GM18508 (cell line): Measurements from ENCODE around the gene INO80D.
"Not testable (repeated sequence)": the region's sequence is repeated elsewhere in the genome, so short reads cannot be mapped to it uniquely, and the experiment has no call there.

ENCODE experiments used
- ATAC-seq: cut with Tn5 transposase; IDR thresholded peaks from one replicate; pipeline ENCODE4 v1.9.1; 2021; ENCODE audit warnings: moderate number of reproducible peaks; ENCODE audit not compliant: insufficient read depth, unreplicated experiment

The INO80D gene

DNA sequence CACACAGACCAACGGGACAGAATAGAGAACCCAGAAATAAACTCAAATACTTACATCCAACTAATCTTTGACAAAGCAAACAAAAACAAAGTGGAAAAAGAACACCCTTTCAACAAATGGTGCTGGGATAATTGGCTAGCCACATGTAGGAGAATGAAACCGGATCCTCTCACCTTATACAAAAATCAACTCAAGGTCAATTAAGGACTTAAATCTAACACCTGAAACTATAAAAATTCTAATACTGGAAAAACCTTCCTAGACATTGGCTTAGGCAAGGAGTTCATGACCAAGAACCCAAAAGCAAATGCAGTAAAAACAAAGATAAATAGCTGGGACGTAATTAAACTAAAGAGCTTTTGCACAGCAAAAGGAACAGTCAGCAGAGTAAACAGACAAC, 50.6 kb downstream of the INO80D start:
- not testable (repeated sequence) for ATAC-seq

DNA sequence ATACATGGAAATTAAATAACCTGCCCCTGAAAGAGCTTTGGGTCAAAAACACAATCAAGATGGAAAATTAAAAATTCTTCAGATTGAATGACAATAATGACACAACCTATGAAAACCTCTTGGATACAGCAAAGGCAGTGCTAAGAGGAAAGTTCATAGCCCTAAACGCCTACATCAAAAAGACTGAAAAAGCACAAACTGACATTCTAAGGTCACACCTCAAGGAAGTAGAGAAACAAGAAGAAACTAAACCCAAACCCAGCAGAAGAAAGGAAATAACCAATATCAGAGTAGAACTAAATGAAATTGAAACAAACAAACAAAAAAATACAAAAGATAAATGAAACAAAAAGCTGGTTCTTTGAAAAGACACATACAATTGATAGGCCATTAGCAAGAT, 52.5 kb downstream of the INO80D start:
- ATAC-seq: not testable (repeated sequence)

DNA sequence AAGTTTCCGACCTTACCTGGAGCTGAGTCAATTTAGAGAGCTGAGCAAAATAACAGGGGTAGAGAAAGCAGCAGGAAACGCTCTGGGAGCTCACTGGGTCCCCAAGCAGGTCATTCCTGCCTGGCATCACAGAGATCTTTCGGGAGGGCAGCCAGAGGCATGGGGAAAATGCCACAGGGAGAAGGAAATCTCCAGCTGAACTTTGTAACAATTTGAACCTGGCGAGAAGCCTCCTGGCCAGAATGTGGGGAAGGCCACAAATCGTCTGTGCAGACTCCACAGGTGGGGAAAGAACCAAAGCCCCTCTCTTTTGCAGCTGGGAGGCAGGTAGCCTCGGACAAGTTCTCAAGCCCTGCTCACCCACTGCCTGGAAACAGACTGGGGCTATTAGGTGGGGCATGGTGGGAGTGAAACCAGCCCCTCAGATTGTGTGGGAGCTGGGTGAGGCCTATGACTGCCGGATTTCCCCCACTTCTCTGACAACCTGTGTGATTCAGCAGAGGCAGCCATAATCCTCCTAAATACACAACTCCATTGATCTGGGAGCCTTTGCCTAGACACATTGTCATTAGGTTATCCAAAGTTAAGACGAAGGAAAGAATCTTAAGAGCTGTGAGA, 53.9 kb downstream of the INO80D start:
- no peak for ATAC-seq

DNA sequence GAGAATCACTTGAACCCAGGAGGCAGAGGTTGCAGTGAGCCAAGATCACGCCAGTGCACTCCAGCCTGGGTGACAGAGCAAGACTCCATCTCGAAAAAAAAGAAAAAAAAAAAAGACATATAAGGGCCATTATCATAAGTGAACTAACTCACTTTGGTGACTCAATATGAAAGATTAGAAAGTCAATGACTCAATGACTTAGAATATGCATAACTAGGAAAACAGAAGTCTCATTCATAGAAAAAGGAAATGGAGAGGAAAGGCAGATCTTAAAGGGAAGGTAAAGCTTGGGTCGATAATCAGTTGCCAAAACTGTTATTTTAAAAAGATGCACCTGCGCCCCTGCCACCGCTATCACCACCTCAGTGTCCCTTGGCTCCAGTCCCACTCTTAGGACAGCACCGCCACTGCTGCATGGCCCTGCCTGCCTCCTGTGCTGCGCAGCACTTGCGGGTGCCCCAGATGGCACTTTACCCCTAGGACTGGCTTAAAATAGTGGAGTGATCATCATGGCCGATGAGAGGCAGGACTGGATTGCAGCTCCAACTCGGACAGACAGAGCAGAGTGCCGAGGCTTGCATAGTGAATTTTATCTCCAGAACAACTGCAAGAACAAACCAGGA, 54.7 kb downstream of the INO80D start:
- peak; percentile 81 for ATAC-seq

DNA sequence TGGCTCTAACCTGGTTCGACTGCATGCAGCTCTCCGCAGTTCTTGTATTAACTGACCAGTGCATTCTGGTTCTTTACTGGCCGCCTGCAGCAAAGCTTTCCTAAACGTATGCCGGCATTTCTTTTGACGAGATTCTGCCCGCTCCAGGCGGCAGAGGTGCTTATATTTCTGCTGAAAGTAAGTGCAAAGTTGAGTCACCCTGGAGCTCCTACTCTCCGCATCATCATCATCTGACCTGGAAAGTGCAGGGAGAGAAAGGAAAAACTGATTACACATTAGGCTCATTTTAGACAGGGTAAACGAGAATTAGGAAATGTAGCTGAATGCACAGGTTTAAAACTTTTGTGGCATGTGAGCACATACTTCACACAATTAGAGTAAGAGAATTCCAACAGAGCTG, 57.9 kb downstream of the INO80D start:
- no peak for ATAC-seq

DNA sequence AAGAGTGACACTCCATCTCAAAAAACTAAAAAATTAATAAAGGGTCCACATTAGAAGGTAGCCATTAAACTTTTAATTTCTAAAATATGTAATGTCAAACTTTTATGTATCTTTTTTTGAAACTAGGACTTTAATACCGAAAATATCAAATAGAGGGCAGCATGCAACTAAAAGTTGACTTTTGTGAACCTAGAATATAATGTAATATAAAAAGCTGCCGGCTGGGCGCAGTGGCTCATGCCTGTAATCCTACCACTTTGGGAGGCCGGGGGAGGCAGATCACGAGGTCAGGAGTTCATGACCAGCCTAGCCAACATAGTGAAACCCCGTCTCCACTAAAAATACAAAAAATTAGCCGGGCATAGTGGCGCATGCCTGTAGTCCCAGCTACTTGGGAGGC, 62.8 kb downstream of the INO80D start:
- ATAC-seq: no peak

DNA sequence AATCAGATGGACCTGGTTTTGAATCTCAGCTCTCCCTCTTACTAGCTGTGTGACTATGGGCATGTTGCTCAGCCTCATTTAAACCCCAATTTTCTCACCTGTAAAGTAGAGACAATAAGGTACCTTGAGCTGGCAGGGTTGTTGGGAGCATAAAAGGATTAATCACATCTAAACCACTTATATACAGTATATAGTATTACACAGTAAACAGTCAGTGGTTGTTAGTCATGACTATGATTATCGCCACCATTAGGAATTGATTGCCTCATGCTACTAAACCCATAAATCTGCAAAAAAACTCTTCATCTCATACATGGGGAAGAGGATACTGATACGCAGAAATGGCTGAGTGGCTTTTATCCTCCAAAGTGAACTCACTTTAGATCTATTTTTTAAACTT, 65.8 kb downstream of the INO80D start:
- ATAC-seq: no peak

DNA sequence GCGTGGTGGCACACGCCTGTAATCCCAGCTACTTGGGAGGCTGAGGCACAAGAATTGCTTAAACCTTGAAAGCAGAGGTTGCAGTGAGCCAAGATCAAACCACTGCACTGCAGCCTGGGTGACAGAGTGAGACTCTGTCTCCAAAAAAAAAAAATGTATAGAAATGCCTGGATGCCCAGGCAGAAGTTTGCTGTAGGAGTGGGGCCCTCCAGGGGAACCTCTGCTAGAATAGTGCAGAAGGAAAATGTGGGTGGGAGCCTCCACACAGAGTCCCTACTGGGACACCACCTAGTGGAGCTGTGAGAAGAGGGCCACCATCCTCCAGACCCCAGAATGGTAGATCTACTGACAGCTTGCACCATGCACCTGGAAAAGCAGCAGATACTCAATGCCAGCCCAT, 70.2 kb downstream of the INO80D start:
- ATAC-seq: not testable (repeated sequence)

DNA sequence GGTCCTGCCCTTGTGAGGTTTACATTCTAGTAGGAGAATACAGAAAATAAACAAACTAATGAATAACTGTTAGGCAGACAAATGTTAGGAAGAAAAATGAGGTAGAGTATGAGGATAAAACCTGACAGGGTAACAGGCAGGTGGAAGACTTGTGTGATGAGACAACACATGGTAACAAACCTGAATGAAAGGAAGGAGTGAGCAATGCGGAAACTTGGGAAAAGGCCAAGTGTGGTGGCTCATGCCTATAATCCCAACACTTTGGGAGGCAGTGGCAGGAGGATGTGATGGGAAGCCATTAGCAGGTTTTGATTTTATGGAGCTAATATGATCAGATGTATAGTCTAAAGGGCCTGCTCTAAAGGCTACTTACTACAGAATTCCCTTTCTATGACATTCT, 74.2 kb downstream of the INO80D start:
- ATAC-seq: no peak

DNA sequence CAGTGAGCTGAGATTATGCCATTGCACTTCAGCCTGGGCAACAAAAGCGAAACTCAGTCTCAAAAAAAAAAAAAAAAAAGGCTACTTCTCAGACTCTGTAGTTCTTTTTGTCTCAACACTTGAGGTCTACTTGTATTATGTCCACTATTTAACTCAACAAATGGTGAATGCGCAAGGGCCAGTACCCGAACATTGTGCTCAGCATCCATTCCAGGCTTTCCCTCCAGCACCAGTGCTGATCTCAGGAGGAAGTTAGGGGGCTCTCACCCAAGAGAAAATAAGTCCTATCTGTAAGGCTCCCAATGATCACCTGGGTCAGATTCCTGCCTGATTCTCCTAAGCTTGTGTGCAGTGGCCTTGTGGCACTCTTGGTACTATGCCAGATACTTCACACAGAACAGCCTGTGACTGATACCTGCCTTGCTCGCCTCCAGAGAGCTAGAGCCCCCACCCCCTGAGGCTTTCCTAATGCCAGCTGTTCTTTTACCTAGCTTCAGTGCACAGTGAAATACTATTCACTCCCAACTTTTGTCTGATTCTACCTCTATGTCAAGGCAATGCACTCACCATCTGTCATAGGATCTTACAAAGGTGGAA, 74.9 kb downstream of the INO80D start:
- ATAC-seq: no peak

DNA sequence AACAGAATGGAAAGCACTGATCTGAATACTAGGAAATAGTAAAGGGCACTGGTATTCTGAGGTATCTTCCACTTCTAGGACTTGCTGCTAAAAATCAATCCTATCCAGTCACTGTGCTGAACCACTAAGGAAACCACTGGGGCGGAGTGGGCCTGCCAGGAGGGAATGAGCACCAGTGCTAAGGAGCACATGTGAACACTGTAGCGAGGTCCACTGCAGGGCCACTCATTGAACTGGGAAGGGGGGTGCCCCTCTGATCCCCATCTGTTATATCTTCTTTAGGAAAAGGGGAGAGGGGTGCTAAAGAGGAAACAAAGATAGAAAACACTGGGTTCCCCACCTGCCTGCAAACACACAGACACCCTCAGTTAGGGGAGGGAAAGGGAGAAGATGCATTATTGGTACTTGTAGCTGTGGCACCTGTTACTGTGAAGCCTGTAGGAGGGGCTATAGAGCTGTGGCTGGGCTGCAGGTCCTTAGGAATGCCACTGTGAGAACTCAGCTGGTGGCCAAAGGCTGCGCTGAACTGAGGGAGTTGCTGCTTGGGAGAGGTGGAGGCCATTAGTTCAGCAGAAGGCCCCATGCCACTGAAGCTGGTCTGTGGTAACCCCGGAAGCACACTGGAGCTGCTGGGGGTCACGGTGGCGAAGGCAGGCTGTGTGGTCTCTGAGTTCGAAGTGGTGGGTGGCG, 81.8 kb downstream of the INO80D start:
- ATAC-seq: no peak

DNA sequence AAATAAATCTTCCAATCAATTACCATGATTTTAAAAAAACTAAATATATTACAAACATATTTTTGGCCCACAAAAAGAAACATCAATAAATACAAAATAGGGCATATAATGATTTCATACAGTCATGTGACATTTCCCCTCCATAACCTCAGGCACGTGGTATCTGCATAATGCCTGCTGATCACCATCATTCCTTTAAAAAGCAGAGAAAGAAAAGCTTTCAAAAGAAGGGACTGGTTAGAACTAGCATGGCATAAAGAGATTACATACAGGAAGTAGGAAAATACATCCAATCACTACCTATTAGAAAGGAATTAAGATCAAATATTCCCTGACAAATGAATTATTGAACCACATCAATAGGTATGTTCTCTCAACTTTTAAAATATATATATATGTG, 83.5 kb downstream of the INO80D start:
- ATAC-seq: no peak

DNA sequence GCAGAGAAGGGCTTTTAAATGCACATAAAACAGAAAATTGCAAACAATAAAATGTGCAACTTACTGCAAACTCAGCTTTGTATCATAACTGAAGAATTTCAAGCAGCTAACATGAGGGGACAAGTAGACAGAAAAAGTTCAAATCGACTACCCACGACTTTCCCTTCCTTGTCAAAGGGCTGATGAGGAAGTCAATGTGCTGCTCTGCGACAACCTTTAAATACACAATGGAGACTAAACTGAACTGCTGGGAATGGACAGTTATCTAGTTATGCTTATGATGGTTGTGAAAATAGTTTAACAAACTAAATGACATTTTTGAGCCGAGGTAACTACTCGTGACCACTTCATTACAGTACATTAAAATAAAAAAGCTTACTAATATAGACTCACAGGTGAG, 84.1 kb downstream of the INO80D start:
- no peak for ATAC-seq

DNA sequence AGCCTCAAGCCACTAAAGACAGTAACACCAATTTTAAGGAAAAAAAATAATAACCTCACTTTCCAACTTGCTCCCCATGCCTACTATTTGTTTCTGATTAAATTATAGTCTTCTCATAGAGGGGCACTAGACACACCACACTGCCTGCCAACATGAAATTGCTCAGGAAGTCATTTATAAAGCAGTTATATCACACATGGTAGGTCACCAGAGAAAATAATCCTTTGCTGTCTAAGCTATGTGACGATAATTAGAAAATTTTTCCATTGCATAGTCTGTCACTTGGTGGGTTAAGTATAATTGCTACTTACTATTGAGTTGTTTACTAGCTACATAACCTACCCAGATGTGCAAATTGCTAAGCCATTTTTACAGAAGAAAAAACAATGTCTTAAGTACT, 85.2 kb downstream of the INO80D start:
- no peak for ATAC-seq

DNA sequence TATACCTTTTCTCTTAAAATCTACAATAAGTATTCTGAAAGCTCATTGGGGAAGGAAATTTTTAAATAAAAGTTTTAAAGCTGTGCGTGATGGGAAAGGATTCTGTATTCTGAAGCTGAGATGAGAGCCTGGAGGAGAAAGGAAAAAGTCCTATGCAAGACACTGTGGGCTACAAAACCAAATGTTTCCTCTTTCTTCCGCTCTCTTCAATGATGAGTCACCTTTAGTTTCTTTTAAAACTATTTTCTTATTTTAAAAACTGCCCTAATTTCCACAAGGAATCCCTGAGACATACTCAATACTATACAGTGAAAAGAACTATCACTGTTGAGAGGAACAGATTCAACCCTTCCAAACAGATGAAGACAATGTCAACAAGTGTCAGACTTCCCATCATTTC, 87.4 kb downstream of the INO80D start:
- ATAC-seq: no peak

DNA sequence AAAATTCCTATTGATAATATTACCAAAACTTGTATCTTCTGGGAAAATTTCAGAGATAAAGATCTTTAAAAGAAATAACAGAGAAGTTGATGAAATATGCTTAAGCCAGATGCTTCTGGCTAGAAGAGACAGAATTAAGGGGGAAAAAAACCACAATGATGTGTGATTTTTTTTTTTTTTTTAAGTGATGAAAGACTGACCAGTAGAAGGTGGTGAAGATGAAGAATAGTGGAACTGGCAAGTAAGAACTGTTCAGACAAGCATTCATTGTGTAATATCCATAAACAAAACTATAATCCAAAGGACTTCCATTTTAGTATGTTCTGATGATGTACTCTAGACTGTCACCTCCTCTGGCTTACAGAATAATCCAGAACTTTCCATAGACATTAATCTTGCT, 89.8 kb downstream of the INO80D start:
- ATAC-seq: no peak

DNA sequence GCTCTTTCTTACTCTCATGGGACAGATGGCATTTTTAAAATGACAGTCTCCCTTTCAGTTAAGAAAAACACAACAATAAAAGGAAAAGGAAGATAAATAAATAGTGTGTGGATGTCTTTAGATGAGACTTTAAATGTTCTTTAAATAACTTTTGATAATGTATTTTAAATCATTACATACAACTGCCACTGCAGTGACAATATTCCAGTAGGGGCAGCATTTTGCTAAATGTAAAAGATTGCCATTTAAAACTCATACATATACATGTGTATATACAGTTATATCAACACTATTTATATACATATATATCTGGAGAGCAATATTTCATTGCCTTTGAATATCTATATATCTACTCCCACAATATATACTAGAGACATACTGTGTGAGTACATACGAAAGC, 90.7 kb downstream of the INO80D start:
- ATAC-seq: no peak

DNA sequence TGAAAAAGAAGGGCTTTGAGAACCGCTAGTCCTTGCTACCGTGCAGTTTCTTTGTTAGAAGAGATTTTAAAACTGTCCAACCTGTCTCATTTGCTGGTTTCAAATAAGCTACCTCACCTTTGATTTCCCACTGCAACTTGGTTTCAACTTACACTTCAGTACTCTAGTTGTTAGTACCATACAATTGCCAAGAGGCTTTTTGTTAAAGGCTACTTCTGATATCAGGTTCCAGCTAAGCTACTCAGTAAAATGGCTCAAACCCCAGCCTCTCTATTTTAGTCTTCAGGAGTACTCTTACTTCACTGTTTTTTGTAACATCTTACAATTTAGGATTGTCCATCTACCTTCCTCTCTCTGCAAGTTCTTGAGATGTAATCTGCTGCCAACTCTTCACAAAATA, 91.6 kb downstream of the INO80D start:
- no peak for ATAC-seq

DNA sequence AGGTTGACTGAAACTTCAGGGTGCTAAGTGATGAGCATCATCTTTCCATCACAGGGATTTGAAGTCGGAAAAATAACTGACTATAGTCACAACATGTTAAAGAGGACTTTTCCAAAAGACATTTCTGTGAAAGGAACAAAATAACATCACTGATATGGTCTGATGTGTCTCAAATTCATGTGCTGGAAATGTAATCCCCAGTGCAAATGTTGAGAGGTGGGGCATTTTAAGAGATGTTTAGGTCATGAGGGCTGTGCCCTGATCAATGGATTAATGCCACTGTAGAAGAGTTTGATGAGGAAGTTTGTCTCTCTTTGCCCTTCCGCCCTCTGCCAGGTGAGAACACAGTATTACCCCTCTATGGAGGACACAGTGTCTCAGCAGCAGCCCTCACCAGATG, 95.9 kb downstream of the INO80D start:
- ATAC-seq: no peak

DNA sequence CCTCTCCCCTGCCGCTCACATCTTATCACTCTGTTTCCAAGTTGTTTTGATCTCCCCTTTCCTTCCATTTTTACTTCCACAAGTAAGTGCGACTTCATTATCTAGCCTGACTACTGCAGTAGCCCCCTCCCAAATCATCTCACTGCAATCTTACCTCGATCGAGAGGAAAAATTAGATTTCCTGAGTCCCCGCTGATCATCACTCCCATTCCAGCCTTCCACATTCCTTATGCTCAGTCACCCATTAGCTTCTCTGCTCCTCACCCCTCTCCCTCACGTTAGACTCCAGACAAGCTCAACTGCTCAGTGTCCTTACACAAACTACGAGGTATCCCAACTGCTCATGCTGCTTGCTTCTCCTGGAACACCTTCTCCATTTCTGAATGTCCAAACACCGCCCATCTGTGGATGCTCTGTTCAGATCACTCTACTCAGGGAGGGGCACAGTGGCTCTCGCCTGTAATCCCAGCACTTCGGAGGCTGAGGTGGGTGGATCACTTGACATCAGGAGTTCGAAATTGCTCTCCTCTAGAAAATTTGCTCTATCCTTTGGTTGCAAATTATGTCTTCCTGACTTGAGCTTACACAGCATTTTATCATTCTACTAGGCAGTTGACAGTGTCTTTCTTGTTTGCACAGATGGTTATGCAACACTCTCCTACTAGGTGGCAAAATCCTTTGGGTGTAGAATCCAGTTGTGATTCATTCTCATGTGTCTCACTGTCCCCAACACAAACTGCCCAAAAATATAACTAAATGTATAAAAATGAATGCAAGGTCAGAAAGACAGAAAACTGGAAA, 96.5 kb downstream of the INO80D start:
- ATAC-seq: no peak

DNA sequence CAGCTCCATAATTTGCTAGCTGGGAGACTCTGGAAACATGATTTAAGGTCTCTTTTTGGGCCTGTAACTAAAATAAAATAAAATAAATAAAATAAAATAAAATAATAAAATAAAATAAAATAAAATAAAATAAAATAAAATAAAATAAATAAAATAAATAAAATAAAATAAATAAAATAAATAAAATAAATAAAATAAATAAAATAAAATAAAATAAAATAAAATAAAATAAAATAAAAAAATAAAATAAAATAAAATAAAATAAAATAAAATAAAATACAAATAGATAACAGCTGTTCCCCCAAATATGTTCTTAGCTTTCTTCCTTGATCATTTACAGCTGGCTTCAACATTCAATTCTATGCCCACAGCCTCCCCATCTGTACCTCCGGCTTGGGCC, 97.3 kb downstream of the INO80D start:
- not testable (repeated sequence) for ATAC-seq
